Activated CD8-positive, alpha-beta memory T cell treated with anti-CD3 and anti-CD28 coated beads, Interleukin-2, amount 10 ng/mL, durations not matched to agents 7 days and 5 days (primary cell): ENCODE measurements around the gene GNB3. TPM values are rescaled to one million over a fixed set of nuclear protein-coding genes. Genes with fewer than 3 reads are reported as not detected.

ENCODE experiments used
- ATAC-seq: fragments of 150-1000 bp; cut with Tn5 transposase; one replicate; pipeline ENCODE4 v1.10.0; 2021; ENCODE audit warnings: moderate library complexity
- CTCF ChIA-PET: fragments of 350-600 bp; sonication (Branson Sonifier 250); formaldehyde crosslinking; loops from one replicate; lab custom pipeline; 2021; ENCODE audit warnings: antibody characterized with exemption; lab: Charles Lee
- DNase-seq: peaks from one replicate; pipeline ENCODE4 v3.0.0-alpha.2; 2020
- H3K27ac Mint-ChIP-seq: one replicate; pipeline ENCODE4 v1.8.0; 2021; ENCODE audit warnings: mild to moderate bottlenecking, mixed read lengths
- H3K27me3 Mint-ChIP-seq: one replicate; pipeline ENCODE4 v1.8.0; 2021; ENCODE audit warnings: mixed read lengths
- H3K36me3 Mint-ChIP-seq: one replicate; pipeline ENCODE4 v1.8.0; 2021; ENCODE audit warnings: mild to moderate bottlenecking, mixed read lengths
- H3K4me1 Mint-ChIP-seq: one replicate; pipeline ENCODE4 v1.8.0; 2021; ENCODE audit warnings: mixed read lengths
- H3K4me3 Mint-ChIP-seq: one replicate; pipeline ENCODE4 v1.8.0; 2021; ENCODE audit warnings: mild to moderate bottlenecking, moderate library complexity, mixed read lengths
- H3K9me3 Mint-ChIP-seq: one replicate; pipeline ENCODE4 v1.8.0; 2022; ENCODE audit warnings: low read depth, mixed read lengths
- total RNA-seq, 2 experiments: library from RNA; stranded (reverse); gene quantifications; one replicate each; pipeline ENCODE4 v1.2.3, GENCODE V29; 2021

GNB3 gene
- total RNA-seq, 2 experiments from 2014 or later = 0.12 TPM; not detected in 1

DNA sequence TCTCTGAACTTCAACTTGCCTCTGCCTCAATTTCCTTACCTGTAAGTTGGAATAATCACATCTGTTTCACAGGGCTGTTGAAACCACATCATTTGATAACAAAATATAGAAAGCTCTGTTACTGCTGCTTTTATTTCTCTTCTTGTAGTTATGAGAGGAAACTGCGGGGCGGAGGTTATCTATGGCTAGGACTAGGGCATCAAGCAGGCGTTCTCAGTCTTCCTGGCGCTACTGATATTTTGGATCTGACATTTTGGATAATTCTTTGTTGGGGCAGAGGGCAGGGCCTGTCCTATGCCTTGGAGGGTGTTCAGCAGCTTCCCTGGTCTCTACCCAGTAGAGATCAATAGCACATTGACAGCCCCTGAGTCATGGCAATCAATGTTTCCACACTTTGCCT lies 8.6 kb upstream of the GNB3 start:
- Mint-ChIP-seq H3K4me1 (peaks cover 19% of the 10 kb centered on the region), H3K27ac (no peak overlapping the region), H3K27me3 (peaks cover 43% of the 10 kb centered on the region), H3K4me3 (no peak overlapping the region), H3K36me3 (no peaks in the 10 kb centered on the region), H3K9me3 (no peaks in the 10 kb centered on the region)
- no peak for DNase-seq
- CTCF ChIA-PET = interaction anchor here (0.8 to 6.6 kb wide), 8 partner anchors 11 to 162 kb away, joined by 3 to 60 read pairs (median 8); partner anchors contain the start of genes CDCA3, GPR162, MLF2 and TPI1
- no peak for ATAC-seq

DNA sequence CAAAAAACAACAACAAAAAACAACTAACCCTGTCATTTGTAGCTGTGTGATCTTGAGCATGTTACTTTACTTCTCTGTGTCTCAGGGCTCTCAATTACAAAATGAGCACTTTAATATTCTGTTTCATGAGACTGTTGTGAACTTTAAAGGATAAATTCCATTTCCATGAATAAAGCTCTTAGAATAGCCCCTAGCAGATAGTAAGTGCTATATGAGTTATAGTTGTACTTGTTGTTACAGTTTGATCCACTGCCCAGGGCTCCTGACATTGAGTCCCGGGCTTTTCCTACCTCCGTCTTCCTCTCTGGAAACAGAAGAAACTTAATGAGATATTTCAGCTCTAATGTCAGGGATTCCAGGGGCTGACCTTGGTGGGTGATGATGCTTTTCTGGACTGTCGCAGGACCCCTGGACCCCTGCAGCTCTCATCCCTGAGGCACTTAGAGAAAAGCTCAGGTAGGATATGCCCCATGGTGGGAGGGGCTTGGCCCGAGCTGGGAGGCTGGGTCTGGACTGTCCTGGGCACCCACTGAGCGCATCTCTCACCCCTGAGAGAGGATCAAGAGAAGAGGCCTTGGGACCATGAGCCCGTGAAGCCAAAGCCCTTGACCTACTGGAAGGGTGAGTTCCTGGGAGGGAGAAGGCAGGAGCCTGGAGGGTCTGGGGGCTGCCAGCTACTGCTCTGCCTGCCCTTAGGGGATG lies 7.4 kb upstream of the GNB3 start:
- Mint-ChIP-seq H3K4me1 (peaks cover 12% of the 10 kb centered on the region), H3K27me3 (peaks cover 34% of the 10 kb centered on the region), H3K4me3 (no peak overlapping the region), H3K9me3 (no peaks in the 10 kb centered on the region), H3K36me3 (no peaks in the 10 kb centered on the region), H3K27ac (no peak overlapping the region)
- ATAC-seq = no peak
- no peak for DNase-seq
- CTCF ChIA-PET = interaction anchor here (0.8 to 7.9 kb wide), 13 partner anchors 7 to 295 kb away, joined by 3 to 61 read pairs (median 6); partner anchors contain the start of genes CDCA3, GPR162, MLF2 and P3H3

DNA sequence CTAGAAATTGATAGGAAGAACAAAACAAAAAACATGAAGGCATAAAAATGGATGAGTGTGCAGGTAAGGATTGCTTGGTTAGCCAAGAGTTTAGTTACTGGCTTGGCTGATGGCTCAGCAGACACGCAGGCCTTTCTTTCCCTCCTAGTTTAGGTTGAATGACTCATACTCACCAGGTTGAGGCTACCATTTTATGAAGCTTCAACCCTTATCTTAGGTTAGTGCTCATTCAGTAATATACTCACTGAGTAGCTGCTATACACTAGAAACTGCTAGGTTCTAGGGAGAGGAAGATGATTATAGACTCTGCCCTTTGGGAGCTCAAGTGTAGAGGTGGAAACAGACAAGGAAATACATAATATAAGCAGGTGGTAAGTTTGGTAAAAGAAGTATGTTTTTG lies 6.5 kb upstream of the GNB3 start:
- no peak for DNase-seq
- Mint-ChIP-seq H3K27ac (no peak overlapping the region), H3K27me3 (peaks cover 29% of the 10 kb centered on the region), H3K4me1 (peaks cover 8% of the 10 kb centered on the region), H3K36me3 (no peaks in the 10 kb centered on the region), H3K9me3 (no peaks in the 10 kb centered on the region), H3K4me3 (no peak overlapping the region)
- peak; percentile 31 for ATAC-seq
- CTCF ChIA-PET = interaction anchor here (0.5 to 7.9 kb wide), 18 partner anchors 8 to 296 kb away, joined by 3 to 61 read pairs (median 6); partner anchors contain the start of genes CDCA3, GPR162, MLF2 and P3H3

DNA sequence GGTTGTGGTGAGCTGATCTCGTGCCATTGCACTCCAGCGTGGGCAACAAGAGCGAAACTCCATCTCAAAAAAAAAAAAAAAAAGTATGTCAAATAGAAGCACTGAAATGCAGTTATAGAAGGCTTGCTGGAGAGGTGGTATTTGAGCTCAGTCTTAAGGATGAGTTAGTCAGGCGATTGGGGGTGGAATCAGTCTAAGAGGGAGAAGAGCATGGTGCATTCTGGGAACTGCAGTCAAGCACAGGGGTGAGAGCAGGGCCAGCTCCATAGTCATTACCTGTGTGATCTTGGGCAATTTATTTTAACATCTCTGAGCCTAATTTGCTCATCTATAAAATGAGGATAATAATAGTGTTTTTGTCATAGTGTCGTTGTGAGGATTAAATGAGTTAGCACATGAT lies 5.9 kb upstream of the GNB3 start:
- Mint-ChIP-seq H3K4me3 (no peak overlapping the region), H3K27me3 (peaks cover 23% of the 10 kb centered on the region), H3K27ac (no peak overlapping the region), H3K4me1 (peaks cover 5% of the 10 kb centered on the region), H3K36me3 (no peaks in the 10 kb centered on the region), H3K9me3 (no peaks in the 10 kb centered on the region)
- CTCF ChIA-PET = interaction anchor here (0.7 to 7.9 kb wide), 16 partner anchors 9 to 126 kb away, joined by 3 to 61 read pairs (median 6); partner anchors contain the start of genes CDCA3, GPR162, MLF2 and P3H3
- DNase-seq (no peak), ATAC-seq (no peak)

DNA sequence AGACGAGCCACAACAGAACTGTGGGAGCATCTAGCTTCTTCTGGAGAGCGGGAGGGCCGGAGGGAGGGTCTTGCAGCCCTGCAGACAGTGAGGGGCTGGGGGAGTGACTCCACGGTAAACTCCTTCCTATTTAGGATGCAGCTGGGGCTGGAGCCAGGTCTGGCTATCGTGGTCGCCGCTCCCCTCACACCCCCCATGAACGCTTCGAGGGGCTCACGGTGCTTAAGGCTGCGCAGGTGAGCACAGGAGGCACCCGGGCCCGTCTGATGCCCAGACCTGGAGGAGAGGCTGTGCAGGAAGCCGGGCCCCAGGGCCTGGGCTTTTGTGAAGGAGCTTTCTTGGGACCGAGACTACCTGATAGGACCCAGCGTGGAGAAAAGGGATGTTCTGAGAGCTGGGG lies 3.9 kb upstream of the GNB3 start:
- H3K9me3 Mint-ChIP-seq = no peaks in the 10 kb centered on the region
- DNase-seq (no peak), ATAC-seq (no peak)
- no peak overlapping the region for H3K27ac Mint-ChIP-seq
- H3K4me1 Mint-ChIP-seq = peaks cover 5% of the 10 kb centered on the region
- CTCF ChIA-PET = interaction anchor here (0.7 to 7.9 kb wide), 8 partner anchors 11 to 283 kb away, joined by 3 to 61 read pairs (median 8); partner anchors contain the start of genes CDCA3, MLF2, P3H3 and TPI1
- H3K36me3 Mint-ChIP-seq = no peaks in the 10 kb centered on the region
- peaks cover 4% of the 10 kb centered on the region for H3K27me3 Mint-ChIP-seq
- H3K4me3 Mint-ChIP-seq = no peak overlapping the region

DNA sequence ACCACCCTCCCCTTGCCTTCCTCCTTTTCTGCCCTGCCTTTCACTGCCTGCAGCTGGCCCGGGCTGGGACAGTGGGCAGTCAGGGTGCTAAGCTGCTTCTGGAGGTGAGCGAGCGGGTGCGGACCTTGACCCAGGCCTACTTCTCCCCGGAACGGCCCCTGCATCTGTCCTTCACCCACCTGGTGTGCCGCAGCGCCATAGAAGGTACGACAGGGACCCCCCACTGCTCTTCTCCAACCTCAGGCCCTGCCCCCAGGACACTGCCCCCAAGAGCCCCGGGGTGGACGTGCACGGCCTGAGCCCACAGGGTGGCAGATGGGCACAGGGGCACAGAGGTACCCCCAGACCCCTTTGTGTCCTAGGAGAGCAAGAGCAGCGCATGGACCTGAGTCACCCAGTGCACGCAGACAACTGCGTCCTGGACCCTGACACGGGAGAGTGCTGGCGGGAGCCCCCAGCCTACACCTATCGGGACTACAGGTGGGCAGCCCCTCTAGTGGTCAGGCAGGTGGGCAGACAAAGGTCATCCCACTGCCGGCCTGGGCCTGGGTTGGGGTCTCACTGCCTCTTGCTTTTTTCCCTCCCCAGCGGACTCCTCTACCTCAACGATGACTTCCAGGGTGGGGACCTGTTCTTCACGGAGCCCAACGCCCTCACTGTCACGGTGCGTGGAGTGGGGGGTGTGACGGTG lies 3.2 kb upstream of the GNB3 start:
- peaks cover 5% of the 10 kb centered on the region for H3K4me1 Mint-ChIP-seq
- no peak overlapping the region for H3K27ac Mint-ChIP-seq
- DNase-seq = no peak
- CTCF ChIA-PET = interaction anchor here (1.3 to 7.9 kb wide), 5 partner anchors 11 to 284 kb away, joined by 4 to 61 read pairs (median 30); partner anchors contain the start of genes CDCA3, MLF2, P3H3 and TPI1
- no peak overlapping the region for H3K4me3 Mint-ChIP-seq
- no peaks in the 10 kb centered on the region for H3K9me3 Mint-ChIP-seq
- ATAC-seq = no peak
- H3K36me3 Mint-ChIP-seq = no peaks in the 10 kb centered on the region
- no peaks in the 10 kb centered on the region for H3K27me3 Mint-ChIP-seq

DNA sequence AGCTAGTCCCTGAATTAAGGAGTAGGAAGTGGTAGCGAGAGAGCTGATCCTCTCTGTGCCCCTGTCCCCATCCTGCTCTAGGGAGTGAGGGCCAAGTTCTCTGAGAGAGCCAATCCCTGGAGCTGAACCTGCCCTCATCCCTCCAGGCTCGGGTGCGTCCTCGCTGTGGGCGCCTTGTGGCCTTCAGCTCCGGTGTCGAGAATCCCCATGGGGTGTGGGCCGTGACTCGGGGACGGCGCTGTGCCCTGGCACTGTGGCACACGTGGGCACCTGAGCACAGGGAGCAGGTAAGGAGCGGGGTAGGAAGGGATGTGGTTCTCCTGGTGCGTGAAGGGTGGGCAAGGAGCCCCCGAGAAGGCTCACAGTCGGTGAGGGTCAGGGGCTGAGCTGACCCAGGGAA lies 1.9 kb upstream of the GNB3 start:
- Mint-ChIP-seq H3K27ac (no peak overlapping the region), H3K9me3 (no peaks in the 10 kb centered on the region), H3K4me1 (peaks cover 5% of the 10 kb centered on the region), H3K4me3 (no peak overlapping the region), H3K36me3 (no peaks in the 10 kb centered on the region), H3K27me3 (no peaks in the 10 kb centered on the region)
- DNase-seq (no peak), ATAC-seq (no peak)
- CTCF ChIA-PET = interaction anchor here (0.5 to 7.9 kb wide), 4 partner anchors 13 to 85 kb away, joined by 3 to 61 read pairs (median 10); partner anchors contain the start of genes MLF2, P3H3 and USP5

DNA sequence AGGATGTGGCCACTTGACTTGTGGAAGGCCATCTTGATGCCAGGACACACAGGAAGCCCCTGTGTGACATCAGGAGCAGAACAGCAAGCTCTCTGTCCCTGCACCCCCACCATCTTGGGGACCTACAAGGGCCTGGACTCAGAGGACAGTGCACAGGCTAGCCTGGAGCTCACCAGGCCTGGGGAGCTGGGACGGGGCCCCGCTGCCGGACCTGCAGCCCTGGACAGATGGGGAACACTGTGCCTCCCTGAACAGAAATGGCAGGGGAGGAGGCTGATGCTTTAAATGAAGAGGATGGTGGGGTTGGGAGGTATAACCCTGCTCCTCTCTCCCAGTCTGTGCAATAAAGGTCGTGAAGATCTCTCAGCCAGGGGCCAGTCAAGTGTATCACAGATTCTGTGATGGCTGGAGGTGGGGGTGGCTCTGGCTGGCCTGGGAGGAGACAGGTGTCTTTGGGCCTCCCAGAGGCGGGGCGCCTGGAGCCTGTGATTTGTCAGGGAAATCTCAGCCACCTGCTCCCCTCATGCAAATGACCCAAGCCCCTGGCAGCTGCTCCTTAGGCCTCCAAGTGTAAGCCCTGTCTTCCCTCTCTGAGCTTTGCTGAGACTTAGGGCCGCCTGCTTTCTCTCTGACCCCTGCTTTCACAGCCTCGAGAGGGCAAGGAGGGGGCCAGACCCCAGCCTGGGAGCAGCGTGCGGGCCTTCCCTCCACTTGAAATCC lies 1.1 kb upstream of the GNB3 start:
- CTCF ChIA-PET = interaction anchor here (0.8 to 7.9 kb wide), 4 partner anchors 9 to 86 kb away, joined by 3 to 61 read pairs (median 10); partner anchors contain the start of genes MLF2, P3H3 and USP5
- H3K4me1 Mint-ChIP-seq = peaks cover 3% of the 10 kb centered on the region
- ATAC-seq (no peak), DNase-seq (no peak)
- no peak overlapping the region for H3K4me3 Mint-ChIP-seq
- no peaks in the 10 kb centered on the region for H3K9me3 Mint-ChIP-seq
- no peaks in the 10 kb centered on the region for H3K27me3 Mint-ChIP-seq
- H3K36me3 Mint-ChIP-seq = no peaks in the 10 kb centered on the region
- H3K27ac Mint-ChIP-seq = no peak overlapping the region

DNA sequence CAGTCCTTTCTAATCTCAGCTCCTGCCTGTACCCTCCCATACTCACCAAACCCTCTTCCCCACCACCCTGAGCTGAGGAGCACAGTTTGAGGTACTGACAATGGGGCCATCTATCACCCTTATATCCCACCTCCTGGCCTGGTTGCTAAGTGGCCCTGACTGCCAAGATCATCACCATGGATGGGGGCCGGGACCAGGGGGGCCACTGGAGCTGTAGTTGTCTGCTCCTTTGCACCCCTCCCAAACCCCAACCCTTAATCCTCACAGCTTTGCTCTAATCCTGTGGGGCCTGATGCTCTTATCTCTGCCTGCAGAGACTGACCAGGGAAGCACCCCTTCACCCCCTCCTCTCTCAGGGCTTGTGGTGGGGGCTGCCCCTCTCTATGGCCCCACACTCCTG lies 395 bp upstream of the GNB3 start:
- no peak for DNase-seq
- Mint-ChIP-seq H3K36me3 (peaks cover 1% of the 10 kb centered on the region), H3K4me1 (peaks cover 3% of the 10 kb centered on the region), H3K27me3 (no peaks in the 10 kb centered on the region), H3K9me3 (no peaks in the 10 kb centered on the region), H3K27ac (no peak overlapping the region), H3K4me3 (no peak overlapping the region)
- ATAC-seq = no peak
- CTCF ChIA-PET = interaction anchor here (0.8 to 7.9 kb wide), 4 partner anchors 8 to 87 kb away, joined by 3 to 61 read pairs (median 10); partner anchors contain the start of genes MLF2, P3H3 and USP5

DNA sequence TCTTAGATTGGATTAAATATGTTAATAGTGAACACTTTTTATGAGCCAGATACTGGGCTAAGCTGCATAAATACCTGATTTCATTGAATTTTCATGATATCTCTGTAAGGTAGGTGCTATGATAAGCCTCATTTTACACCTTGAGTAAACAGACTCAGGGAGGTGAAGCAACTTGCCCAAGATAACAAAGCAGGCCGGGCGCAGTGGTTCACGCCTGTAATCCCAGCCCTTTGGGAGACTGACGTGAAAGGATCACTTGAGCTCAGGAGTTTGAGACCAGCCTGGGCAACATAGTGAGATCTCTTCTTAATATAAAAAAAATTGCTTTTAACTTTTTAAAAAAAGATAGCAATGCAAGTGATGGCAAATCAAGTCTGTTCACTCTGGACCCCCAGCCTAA lies 1.4 kb downstream of the GNB3 start:
- ATAC-seq (no peak), DNase-seq (no peak)
- Mint-ChIP-seq H3K36me3 (peaks cover 7% of the 10 kb centered on the region), H3K4me3 (no peak overlapping the region), H3K4me1 (no peaks in the 10 kb centered on the region), H3K27me3 (no peaks in the 10 kb centered on the region), H3K27ac (no peak overlapping the region), H3K9me3 (no peaks in the 10 kb centered on the region)
- CTCF ChIA-PET = interaction anchor here (1.1 to 4.5 kb wide), 3 partner anchors 8 to 89 kb away, joined by 6 to 25 read pairs (median 8); partner anchors contain the start of genes MLF2 and P3H3

DNA sequence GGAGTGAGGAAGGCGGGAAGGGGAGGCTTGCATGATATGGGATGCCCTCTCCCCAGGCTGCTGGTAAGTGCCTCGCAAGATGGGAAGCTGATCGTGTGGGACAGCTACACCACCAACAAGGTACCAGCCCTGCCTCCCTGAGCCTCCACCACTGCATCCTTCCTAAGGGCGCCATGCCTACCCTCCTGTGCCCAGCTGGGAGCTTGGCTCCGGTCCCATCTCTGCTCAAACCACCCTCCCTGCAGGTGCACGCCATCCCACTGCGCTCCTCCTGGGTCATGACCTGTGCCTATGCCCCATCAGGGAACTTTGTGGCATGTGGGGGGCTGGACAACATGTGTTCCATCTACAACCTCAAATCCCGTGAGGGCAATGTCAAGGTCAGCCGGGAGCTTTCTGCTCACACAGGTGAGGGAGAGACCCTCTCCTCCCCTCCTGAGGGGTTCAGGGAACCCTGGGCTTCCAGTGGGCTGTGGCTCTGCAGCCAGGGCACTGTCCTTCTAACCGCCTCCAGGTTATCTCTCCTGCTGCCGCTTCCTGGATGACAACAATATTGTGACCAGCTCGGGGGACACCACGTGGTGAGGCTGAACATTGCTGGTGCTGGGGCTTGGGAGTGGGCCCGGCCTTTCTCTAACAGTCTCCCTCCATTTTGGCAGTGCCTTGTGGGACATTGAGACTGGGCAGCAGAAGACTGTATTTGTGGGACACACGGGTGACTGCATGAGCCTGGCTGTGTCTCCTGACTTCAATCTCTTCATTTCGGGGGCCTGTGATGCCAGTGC lies 2.6 kb downstream of the GNB3 start:
- no peak overlapping the region for H3K27ac Mint-ChIP-seq
- no peak overlapping the region for H3K4me3 Mint-ChIP-seq
- H3K27me3 Mint-ChIP-seq = no peaks in the 10 kb centered on the region
- ATAC-seq (no peak), DNase-seq (no peak)
- peaks cover 15% of the 10 kb centered on the region for H3K36me3 Mint-ChIP-seq
- H3K4me1 Mint-ChIP-seq = peaks cover 3% of the 10 kb centered on the region
- H3K9me3 Mint-ChIP-seq = no peaks in the 10 kb centered on the region
- CTCF ChIA-PET = interaction anchor here (0.8 to 4.5 kb wide), 6 partner anchors 9 to 90 kb away, joined by 3 to 25 read pairs (median 4); partner anchors contain the start of gene MLF2

DNA sequence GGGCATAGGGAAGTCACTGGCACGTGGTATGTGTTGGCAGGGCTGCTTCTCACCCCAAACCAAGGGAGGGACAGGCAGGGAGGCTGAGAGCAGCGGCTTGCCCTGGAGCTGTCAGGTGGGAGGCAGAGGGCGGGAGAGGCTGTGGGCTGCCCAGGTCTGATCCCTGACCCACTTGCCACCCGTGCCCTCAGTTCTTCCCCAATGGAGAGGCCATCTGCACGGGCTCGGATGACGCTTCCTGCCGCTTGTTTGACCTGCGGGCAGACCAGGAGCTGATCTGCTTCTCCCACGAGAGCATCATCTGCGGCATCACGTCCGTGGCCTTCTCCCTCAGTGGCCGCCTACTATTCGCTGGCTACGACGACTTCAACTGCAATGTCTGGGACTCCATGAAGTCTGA lies 4.7 kb downstream of the GNB3 start:
- Mint-ChIP-seq H3K9me3 (no peaks in the 10 kb centered on the region), H3K36me3 (peaks cover 29% of the 10 kb centered on the region), H3K4me1 (peaks cover 21% of the 10 kb centered on the region), H3K27me3 (no peaks in the 10 kb centered on the region), H3K4me3 (no peak overlapping the region), H3K27ac (no peak overlapping the region)
- ATAC-seq = no peak
- CTCF ChIA-PET = interaction anchor here (1.2 to 4.5 kb wide), 2 partner anchors 11 to 92 kb away, joined by 4 to 25 read pairs; partner anchors contain the start of gene MLF2
- DNase-seq = no peak
